Lower lobe of right lung (tissue), 2 donors: ENCODE data around the gene PLXNA2. TPM values are rescaled to one million over a fixed set of nuclear protein-coding genes. Genes with fewer than 3 reads are reported as not detected.

Source experiments
- ATAC-seq, 2 donors: fragments of 200-7000 bp; cut with Tn5 transposase; one replicate each; pipeline ENCODE4 v1.9.1; 2020 to 2022; ENCODE audit warnings: mild to moderate bottlenecking in 2 of 2, moderate library complexity in 2 of 2
- DNase-seq: peaks from one replicate; pipeline ENCODE4 v3.0.0-alpha.2; 2020
- H3K27ac ChIP-seq: fragments of 200-600 bp; one replicate; pipeline ENCODE4 v1.8.0; 2022
- H3K27me3 ChIP-seq: fragments of 200-600 bp; one replicate; pipeline ENCODE4 v1.8.0; 2022; ENCODE audit warnings: low read depth
- H3K36me3 ChIP-seq: fragments of 200-600 bp; one replicate; pipeline ENCODE4 v1.8.0; 2022; ENCODE audit warnings: mild to moderate bottlenecking
- H3K4me1 ChIP-seq: fragments of 200-600 bp; one replicate; pipeline ENCODE4 v1.8.0; 2022
- H3K4me3 ChIP-seq: fragments of 200-600 bp; one replicate; pipeline ENCODE4 v1.8.0; 2022; ENCODE audit warnings: mild to moderate bottlenecking
- H3K9me3 ChIP-seq: fragments of 200-600 bp; one replicate; pipeline ENCODE4 v1.8.0; 2022
- intact Hi-C: fragments of 100-400 bp; cut with DNase I; formaldehyde crosslinking; loops from one replicate; pipeline ENCODE4 v1.11.0; 2022
- total RNA-seq: library from RNA; stranded (reverse); fragmentation: NEBNext Ultra II Directional; extraction: Animal tissue kit (Norgen Biotek cat#: 25700); gene quantifications from one replicate; pipeline ENCODE4 v1.2.1, GENCODE V29; 2021
- TF ChIP-seq, protein P1 (sequence below): fragments of 200-600 bp; IDR thresholded peaks from one replicate; pipeline ENCODE4 v1.8.0; 2022; ENCODE audit warnings: antibody characterized with exemption, mild to moderate bottlenecking
- donor health status: DM: no; HTN: yes; CAD: no; lungs with severe emphysema.

PLXNA2 gene
- total RNA-seq, 1 donor from 2014 or later, result 83.9 TPM

- no peak overlapping the region for H3K4me3 ChIP-seq
- TF ChIP-seq, protein P1, sequence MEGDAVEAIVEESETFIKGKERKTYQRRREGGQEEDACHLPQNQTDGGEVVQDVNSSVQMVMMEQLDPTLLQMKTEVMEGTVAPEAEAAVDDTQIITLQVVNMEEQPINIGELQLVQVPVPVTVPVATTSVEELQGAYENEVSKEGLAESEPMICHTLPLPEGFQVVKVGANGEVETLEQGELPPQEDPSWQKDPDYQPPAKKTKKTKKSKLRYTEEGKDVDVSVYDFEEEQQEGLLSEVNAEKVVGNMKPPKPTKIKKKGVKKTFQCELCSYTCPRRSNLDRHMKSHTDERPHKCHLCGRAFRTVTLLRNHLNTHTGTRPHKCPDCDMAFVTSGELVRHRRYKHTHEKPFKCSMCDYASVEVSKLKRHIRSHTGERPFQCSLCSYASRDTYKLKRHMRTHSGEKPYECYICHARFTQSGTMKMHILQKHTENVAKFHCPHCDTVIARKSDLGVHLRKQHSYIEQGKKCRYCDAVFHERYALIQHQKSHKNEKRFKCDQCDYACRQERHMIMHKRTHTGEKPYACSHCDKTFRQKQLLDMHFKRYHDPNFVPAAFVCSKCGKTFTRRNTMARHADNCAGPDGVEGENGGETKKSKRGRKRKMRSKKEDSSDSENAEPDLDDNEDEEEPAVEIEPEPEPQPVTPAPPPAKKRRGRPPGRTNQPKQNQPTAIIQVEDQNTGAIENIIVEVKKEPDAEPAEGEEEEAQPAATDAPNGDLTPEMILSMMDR, result no peak
- intact Hi-C loops, result no loop called here
- ATAC-seq, result no peak
- no peaks in the 10 kb centered on the region for H3K9me3 ChIP-seq
- H3K27ac ChIP-seq, result no peak overlapping the region
- H3K27me3 ChIP-seq, result no peaks in the 10 kb centered on the region
- peaks cover 4% of the 10 kb centered on the region for H3K36me3 ChIP-seq
- DNase-seq, result no peak
- peaks cover 44% of the 10 kb centered on the region for H3K4me1 ChIP-seq
Observed at GRCh38 chr1:208176649-208177048, 67.5 kb downstream of the PLXNA2 start.

- peaks cover 32% of the 10 kb centered on the region for H3K4me1 ChIP-seq
- peaks cover 4% of the 10 kb centered on the region for H3K36me3 ChIP-seq
- intact Hi-C loops, result no loop called here
- H3K27ac ChIP-seq, result no peak overlapping the region
- DNase-seq (no peak), ATAC-seq (no peak)
- H3K27me3 ChIP-seq, result no peaks in the 10 kb centered on the region
- no peak overlapping the region for H3K4me3 ChIP-seq
- no peaks in the 10 kb centered on the region for H3K9me3 ChIP-seq
- TF ChIP-seq, protein P1, result no peak
Observed at GRCh38 chr1:208175508-208175895, 68.7 kb downstream of the PLXNA2 start.

GRCh38 chr1:208174731-208175507 lies 69.3 kb downstream of the PLXNA2 start:
- Histone ChIP-seq H3K4me3 (no peak overlapping the region), H3K36me3 (peaks cover 4% of the 10 kb centered on the region), H3K27me3 (no peaks in the 10 kb centered on the region), H3K4me1 (peaks cover 31% of the 10 kb centered on the region), H3K9me3 (no peaks in the 10 kb centered on the region), H3K27ac (no peak overlapping the region)
- TF ChIP-seq, protein P1, result no peak
- ATAC-seq, result no peak
- no peak for DNase-seq
- intact Hi-C loops, result no loop called here

GRCh38 chr1:208174200-208174599 lies 70.0 kb downstream of the PLXNA2 start:
- no peaks in the 10 kb centered on the region for H3K9me3 ChIP-seq
- H3K4me3 ChIP-seq, result no peak overlapping the region
- H3K27ac ChIP-seq, result no peak overlapping the region
- TF ChIP-seq, protein P1, result no peak
- H3K36me3 ChIP-seq, result peaks cover 4% of the 10 kb centered on the region
- DNase-seq (no peak), ATAC-seq (no peak)
- H3K4me1 ChIP-seq, result peaks cover 25% of the 10 kb centered on the region
- no peaks in the 10 kb centered on the region for H3K27me3 ChIP-seq
- intact Hi-C loops, result no loop called here

DNA sequence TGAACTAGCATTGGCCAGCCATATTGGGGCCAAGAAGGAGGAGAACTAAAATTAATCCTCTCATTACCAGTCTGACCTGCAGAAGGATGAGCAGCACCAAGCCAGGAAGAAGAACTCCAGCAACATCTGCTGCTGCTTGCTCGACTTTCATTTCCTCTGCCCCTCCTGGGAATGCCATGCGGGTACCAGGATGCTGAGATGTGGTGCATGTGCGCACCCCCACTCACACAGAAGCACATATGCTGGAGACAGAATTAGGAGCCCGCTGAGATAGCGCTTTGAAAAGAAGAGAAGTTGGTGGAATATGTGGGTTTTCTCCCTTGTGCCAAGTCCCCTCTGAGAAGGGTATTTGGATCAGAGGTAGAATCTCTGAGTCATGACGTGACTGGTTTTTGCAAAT lies 70.4 kb downstream of the PLXNA2 start:
- TF ChIP-seq, protein P1, result no peak
- intact Hi-C loops, result no loop called here
- Histone ChIP-seq H3K27me3 (no peaks in the 10 kb centered on the region), H3K9me3 (no peaks in the 10 kb centered on the region), H3K4me3 (no peak overlapping the region), H3K36me3 (peaks cover 4% of the 10 kb centered on the region), H3K4me1 (peaks cover 25% of the 10 kb centered on the region), H3K27ac (no peak overlapping the region)
- DNase-seq (no peak), ATAC-seq (no peak)
